A549 (cell line): ENCODE measurements around the gene DYSF.

Source experiments
- CHD4 ChIP-seq: fragments of 200-600 bp; sonication (generic); IDR thresholded peaks from 2 replicates; pipeline ENCODE4 v1.6.1; 2016; ENCODE audit warnings: antibody characterized with exemption, mild to moderate bottlenecking, borderline replicate concordance
- TF ChIP-seq, protein P1 (sequence below): fragments of >200 bp; sonication (Bioruptor Twin); formaldehyde crosslinking; IDR thresholded peaks from 3 replicates; pipeline ENCODE4 v1.5.1; 2016
- TF ChIP-seq, protein P2 (sequence below): fragments of 450-650 bp; IDR thresholded peaks from 2 replicates; pipeline ENCODE4 v1.6.1; 2014; ENCODE audit warnings: antibody characterized with exemption

GRCh38 chr2:71602581-71602980 is 149.2 kb downstream of the DYSF start:
- TF ChIP-seq CHD4 = no peak
- TF ChIP-seq, protein P1, sequence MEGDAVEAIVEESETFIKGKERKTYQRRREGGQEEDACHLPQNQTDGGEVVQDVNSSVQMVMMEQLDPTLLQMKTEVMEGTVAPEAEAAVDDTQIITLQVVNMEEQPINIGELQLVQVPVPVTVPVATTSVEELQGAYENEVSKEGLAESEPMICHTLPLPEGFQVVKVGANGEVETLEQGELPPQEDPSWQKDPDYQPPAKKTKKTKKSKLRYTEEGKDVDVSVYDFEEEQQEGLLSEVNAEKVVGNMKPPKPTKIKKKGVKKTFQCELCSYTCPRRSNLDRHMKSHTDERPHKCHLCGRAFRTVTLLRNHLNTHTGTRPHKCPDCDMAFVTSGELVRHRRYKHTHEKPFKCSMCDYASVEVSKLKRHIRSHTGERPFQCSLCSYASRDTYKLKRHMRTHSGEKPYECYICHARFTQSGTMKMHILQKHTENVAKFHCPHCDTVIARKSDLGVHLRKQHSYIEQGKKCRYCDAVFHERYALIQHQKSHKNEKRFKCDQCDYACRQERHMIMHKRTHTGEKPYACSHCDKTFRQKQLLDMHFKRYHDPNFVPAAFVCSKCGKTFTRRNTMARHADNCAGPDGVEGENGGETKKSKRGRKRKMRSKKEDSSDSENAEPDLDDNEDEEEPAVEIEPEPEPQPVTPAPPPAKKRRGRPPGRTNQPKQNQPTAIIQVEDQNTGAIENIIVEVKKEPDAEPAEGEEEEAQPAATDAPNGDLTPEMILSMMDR = no peak
- TF ChIP-seq, protein P2, sequence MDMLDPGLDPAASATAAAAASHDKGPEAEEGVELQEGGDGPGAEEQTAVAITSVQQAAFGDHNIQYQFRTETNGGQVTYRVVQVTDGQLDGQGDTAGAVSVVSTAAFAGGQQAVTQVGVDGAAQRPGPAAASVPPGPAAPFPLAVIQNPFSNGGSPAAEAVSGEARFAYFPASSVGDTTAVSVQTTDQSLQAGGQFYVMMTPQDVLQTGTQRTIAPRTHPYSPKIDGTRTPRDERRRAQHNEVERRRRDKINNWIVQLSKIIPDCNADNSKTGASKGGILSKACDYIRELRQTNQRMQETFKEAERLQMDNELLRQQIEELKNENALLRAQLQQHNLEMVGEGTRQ = no peak
